HFFc6 (cell line): ENCODE results near the gene HIVEP3. TPM values are rescaled to one million over a fixed set of nuclear protein-coding genes. Genes with fewer than 3 reads are reported as not detected.

Experiments used
- DNase-seq: peaks from one replicate; pipeline ENCODE4 v3.0.0-alpha.2; 2018
- H3K27ac Mint-ChIP-seq: 2 replicates; pipeline ENCODE4 v1.8.0; 2020; ENCODE audit warnings: mild to moderate bottlenecking, mixed read lengths
- H3K27me3 Mint-ChIP-seq: 2 replicates; pipeline ENCODE4 v1.8.0; 2021; ENCODE audit warnings: mild to moderate bottlenecking, moderate library complexity, mixed read lengths; ENCODE audit not compliant: insufficient read depth
- H3K36me3 Mint-ChIP-seq: 2 replicates; pipeline ENCODE4 v1.8.0; 2021; ENCODE audit warnings: low read depth, mixed read lengths
- H3K4me1 Mint-ChIP-seq: 2 replicates; pipeline ENCODE4 v1.8.0; 2020; ENCODE audit warnings: low read depth, mixed read lengths
- H3K4me3 Mint-ChIP-seq: 2 replicates; pipeline ENCODE4 v1.8.0; 2020; ENCODE audit warnings: mild to moderate bottlenecking, moderate library complexity, mixed read lengths
- H3K9me3 Mint-ChIP-seq: 2 replicates; pipeline ENCODE4 v1.8.0; 2020; ENCODE audit warnings: mild to moderate bottlenecking, mixed read lengths
- total RNA-seq, 6 experiments: library from RNA; stranded (reverse); fragmentation: NEBNext Ultra II Directional; extraction: Animal tissue kit (Norgen Biotek cat#: 25700); gene quantifications; 2 replicates in 1 of 6; 3 replicates in 5 of 6; pipeline ENCODE4 v1.2.3, GENCODE V29; 2021
- TF ChIP-seq, protein P1 (sequence below): fragments of 200-600 bp; sonication (generic); IDR thresholded peaks from 2 replicates; pipeline ENCODE4 v1.5.0; 2021; ENCODE audit warnings: antibody characterized with exemption, mild to moderate bottlenecking

The HIVEP3 gene
- total RNA-seq, 6 experiments from 2014 or later, result 7.0 to 9.7 (median 7.9) TPM

DNA sequence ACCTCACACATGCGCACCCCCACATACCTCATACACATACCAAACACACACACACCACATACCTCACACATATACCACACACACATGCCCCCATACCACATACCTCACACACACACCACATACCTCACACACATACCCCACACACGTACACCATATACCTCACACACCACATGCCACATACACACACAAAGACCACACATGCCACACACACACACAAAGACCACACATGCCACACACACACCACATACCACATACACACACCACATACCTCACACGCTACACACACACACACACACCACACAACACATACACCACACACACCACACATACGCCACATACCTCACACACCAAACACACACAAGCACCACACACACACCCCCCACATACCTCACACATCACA, 30.0 kb downstream of the HIVEP3 start:
- Mint-ChIP-seq H3K27ac (no peak overlapping the region), H3K27me3 (no peaks in the 10 kb centered on the region), H3K9me3 (no peaks in the 10 kb centered on the region), H3K36me3 (no peaks in the 10 kb centered on the region), H3K4me1 (peaks cover 20% of the 10 kb centered on the region; the same call in 1 of the 2 replicates), H3K4me3 (no peak overlapping the region)
- TF ChIP-seq, protein P1, sequence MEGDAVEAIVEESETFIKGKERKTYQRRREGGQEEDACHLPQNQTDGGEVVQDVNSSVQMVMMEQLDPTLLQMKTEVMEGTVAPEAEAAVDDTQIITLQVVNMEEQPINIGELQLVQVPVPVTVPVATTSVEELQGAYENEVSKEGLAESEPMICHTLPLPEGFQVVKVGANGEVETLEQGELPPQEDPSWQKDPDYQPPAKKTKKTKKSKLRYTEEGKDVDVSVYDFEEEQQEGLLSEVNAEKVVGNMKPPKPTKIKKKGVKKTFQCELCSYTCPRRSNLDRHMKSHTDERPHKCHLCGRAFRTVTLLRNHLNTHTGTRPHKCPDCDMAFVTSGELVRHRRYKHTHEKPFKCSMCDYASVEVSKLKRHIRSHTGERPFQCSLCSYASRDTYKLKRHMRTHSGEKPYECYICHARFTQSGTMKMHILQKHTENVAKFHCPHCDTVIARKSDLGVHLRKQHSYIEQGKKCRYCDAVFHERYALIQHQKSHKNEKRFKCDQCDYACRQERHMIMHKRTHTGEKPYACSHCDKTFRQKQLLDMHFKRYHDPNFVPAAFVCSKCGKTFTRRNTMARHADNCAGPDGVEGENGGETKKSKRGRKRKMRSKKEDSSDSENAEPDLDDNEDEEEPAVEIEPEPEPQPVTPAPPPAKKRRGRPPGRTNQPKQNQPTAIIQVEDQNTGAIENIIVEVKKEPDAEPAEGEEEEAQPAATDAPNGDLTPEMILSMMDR, result no peak
- DNase-seq, result no peak

DNA sequence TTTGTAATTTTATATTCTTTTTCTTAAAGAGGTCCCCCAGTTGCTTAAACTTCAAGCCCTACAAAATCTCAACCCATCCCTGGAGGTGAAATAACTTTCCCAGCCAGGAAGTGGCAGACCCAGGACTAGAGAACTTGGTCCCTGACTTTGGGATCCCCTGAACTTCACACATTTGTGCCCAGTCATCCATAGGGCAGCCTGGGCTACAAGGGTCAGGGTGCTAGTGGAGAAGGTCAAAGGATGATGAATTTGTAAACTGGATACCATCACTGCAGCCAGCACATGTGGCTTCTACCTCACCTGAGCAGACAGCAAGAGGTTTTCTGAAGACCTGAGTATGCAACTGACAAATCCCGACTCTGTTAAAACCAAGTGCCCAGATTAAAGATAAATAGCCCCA, 31.4 kb downstream of the HIVEP3 start:
- H3K27ac Mint-ChIP-seq, result no peak overlapping the region
- no peaks in the 10 kb centered on the region for H3K27me3 Mint-ChIP-seq
- TF ChIP-seq, protein P1, result no peak
- no peak overlapping the region for H3K4me3 Mint-ChIP-seq
- H3K4me1 Mint-ChIP-seq, result peaks cover 23% of the 10 kb centered on the region
- no peaks in the 10 kb centered on the region for H3K36me3 Mint-ChIP-seq
- H3K9me3 Mint-ChIP-seq, result no peaks in the 10 kb centered on the region
- DNase-seq, result no peak

DNA sequence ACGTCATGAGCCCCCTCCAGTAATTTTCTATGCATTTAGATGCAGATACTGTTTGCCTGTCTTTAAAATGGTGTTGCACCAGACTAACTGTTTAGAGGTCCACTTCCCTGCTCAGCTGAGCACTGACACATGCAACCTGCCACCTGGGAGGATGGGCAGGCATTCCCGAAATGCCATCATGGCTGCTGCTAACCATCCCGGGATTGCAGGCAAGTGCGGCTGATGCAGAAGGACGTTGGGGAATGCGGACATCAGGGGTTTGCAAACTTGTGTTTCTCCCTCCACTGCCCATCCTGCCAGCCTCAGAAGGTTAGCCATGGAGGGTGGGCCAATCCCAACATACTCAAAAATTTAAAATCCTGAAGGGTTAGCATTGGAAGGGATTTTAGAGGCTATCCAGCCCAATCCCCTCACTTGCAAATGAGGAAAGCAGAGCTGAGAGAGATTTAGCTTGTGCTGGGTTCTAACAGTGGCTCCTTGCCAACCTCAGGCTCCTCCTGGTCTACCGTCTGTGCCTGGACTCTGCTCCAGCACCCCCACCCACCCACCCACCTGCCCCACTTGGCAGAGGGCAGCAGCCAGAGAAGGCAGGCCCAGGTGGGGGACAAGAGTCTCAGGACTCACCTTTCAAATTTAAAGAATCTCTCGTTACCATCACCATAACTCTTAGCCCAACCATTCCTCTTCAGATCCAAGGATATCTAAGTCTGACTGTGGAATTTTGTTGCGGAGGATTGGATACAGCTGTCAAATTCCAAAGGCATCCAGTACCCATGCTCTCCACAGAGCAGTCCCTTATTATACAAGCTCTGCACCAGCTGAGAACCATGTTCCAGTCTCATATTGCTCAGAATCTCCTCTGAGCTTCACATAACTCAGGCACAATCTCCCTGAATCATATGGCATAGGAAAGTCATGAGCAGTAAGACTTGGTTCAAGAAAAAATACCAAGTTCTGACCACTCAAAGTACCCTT, 34.2 kb downstream of the HIVEP3 start:
- Mint-ChIP-seq H3K4me1 (peaks cover 20% of the 10 kb centered on the region), H3K4me3 (no peak overlapping the region), H3K27ac (no peak overlapping the region), H3K9me3 (no peaks in the 10 kb centered on the region), H3K27me3 (no peaks in the 10 kb centered on the region), H3K36me3 (peaks cover 2% of the 10 kb centered on the region; the same call in 1 of the 2 replicates)
- DNase-seq, result no peak
- TF ChIP-seq, protein P1, result no peak

DNA sequence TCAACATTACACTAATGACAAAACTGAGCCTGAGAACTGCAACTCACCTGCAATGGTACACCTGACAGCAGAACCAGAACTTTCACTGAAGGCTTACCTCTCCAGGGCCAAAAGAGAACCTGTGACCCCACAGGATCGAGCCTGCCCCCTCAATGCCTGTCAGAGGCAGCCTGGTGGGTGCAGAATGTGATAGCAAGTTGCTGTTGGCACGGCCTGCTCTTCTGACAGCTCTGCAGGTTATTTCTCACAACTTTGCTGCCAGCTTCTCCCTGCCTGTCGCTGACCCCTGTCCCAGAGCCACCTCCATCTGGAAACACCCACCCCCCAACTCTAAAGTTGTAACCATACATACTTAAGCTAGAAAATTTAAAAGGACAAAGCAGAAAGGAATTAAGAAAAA, 35.2 kb downstream of the HIVEP3 start:
- Mint-ChIP-seq H3K27me3 (no peaks in the 10 kb centered on the region), H3K27ac (no peak overlapping the region)

DNA sequence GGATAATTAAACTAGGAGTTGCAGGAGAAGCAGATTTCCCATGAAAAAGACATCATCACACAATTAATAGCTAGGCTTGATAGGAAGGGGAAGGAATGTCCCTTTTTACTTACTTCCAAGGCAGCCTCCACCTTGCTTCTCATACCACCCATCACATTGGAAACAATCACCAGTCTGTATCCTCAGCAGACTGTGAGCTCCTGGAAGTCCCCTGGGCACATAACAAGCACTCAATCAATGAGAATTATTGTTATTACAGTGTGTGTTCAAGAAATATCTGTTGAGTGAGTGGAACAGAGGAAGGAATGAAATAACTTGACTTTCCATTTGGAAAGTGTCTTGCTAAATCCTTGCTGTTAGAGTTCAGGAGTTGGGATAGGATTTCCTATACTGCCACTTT, 36.2 kb downstream of the HIVEP3 start:
- Mint-ChIP-seq H3K4me1 (peaks cover 14% of the 10 kb centered on the region), H3K9me3 (no peaks in the 10 kb centered on the region), H3K4me3 (no peak overlapping the region), H3K36me3 (peaks cover 4% of the 10 kb centered on the region; the same call in 1 of the 2 replicates), H3K27ac (no peak overlapping the region), H3K27me3 (no peaks in the 10 kb centered on the region)
- DNase-seq, result no peak
- TF ChIP-seq, protein P1, result no peak

More for the DNA sequence above, 35.2 kb downstream of the HIVEP3 start:
- Mint-ChIP-seq H3K4me3 (no peak overlapping the region), H3K9me3 (no peaks in the 10 kb centered on the region), H3K36me3 (peaks cover 4% of the 10 kb centered on the region; the same call in 1 of the 2 replicates), H3K4me1 (peaks cover 19% of the 10 kb centered on the region)
- TF ChIP-seq, protein P1, result no peak
- no peak for DNase-seq
